K562 (cell line): ENCODE data around the gene NMRK2. TPM values are rescaled to one million over a fixed set of nuclear protein-coding genes. Genes with fewer than 3 reads are reported as not detected.

Experiments
- ESRRB ChIP-seq: fragments of 250-450 bp; sonication (Bioruptor Pico); IDR thresholded peaks from 2 replicates; pipeline ENCODE4 v1.5.0; 2020; ENCODE audit warnings: mild to moderate bottlenecking, moderate library complexity, borderline replicate concordance
- RAD51 ChIP-seq: fragments of 450-650 bp; IDR thresholded peaks from 2 replicates; pipeline ENCODE4 v1.7.1; 2016; ENCODE audit warnings: low read depth, mild to moderate bottlenecking, borderline replicate concordance
- RBM17 ChIP-seq: fragments of 200-400 bp; formaldehyde crosslinking; IDR thresholded peaks from 2 replicates; pipeline ENCODE4 v1.6.1; 2017; ENCODE audit warnings: low read depth, mild to moderate bottlenecking, low read length, borderline replicate concordance
- RERE ChIP-seq: sonication (generic); formaldehyde crosslinking; IDR thresholded peaks from 2 replicates; pipeline ENCODE4 v1.8.0; 2023; ENCODE audit warnings: missing genetic modification reagents, mild to moderate bottlenecking, borderline replicate concordance
- ZBTB33 ChIP-seq: sonication (generic); formaldehyde crosslinking; IDR thresholded peaks from 2 replicates; pipeline ENCODE4 v1.8.1; 2023; ENCODE audit warnings: mild to moderate bottlenecking, missing genetic modification reagents
- ZNF644 ChIP-seq: fragments of 200-800 bp; sonication (Bioruptor generic); IDR thresholded peaks from 2 replicates; pipeline ENCODE4 v1.6.1; 2016; ENCODE audit warnings: low read depth, missing genetic modification characterization, missing compliant biosample characterization
- ZNF695 ChIP-seq: fragments of 450-650 bp; formaldehyde crosslinking; IDR thresholded peaks from 2 replicates; pipeline ENCODE4 v1.4.0; 2020; ENCODE audit warnings: mild to moderate bottlenecking, moderate library complexity
- polyA plus RNA-seq, 8 experiments: library from polyadenylated mRNA; depleted of rRNA in 4 of 8; stranded (reverse) in 5 of 8; unstranded in 3 of 8; fragments of >200 nt; fragmentation: Nextera tagmentation in 2 of 8; fragmentation: Illumina TruSeq in 1 of 8; extraction: Ambion mirVana in 2 of 8; extraction: Trizol in 1 of 8; gene quantifications; 2 replicates each; pipeline versions ENCODE4 v1.2.1 to v1.2.3, GENCODE V29; 2011 to 2014; ENCODE audit warnings: inconsistent platforms in 1 of 8, missing spikeins in 1 of 8
- total RNA-seq, 7 experiments: library from RNA; depleted of rRNA in 6 of 7; stranded (reverse); fragments of >200 nt in 6 of 7; fragmentation: Illumina TruSeq in 2 of 7; extraction: Trizol in 2 of 7; gene quantifications; 2 replicates each; pipeline versions ENCODE4 v1.2.1 to v1.2.3, GENCODE V29; 2011 to 2021; ENCODE audit warnings: low replicate concordance in 1 of 7
- TF ChIP-seq, protein P1 (sequence below): fragments of 200-800 bp; sonication (Bioruptor generic); IDR thresholded peaks from 2 replicates; pipeline ENCODE4 v1.6.1; 2016; ENCODE audit warnings: missing genetic modification characterization, missing compliant biosample characterization

NMRK2 gene
- total and polyA plus RNA-seq, 9 of the 15 experiments (the other 6 are each of a cell fraction or from before 2014, with no cell fraction given): not detected

- TF ChIP-seq, protein P1, sequence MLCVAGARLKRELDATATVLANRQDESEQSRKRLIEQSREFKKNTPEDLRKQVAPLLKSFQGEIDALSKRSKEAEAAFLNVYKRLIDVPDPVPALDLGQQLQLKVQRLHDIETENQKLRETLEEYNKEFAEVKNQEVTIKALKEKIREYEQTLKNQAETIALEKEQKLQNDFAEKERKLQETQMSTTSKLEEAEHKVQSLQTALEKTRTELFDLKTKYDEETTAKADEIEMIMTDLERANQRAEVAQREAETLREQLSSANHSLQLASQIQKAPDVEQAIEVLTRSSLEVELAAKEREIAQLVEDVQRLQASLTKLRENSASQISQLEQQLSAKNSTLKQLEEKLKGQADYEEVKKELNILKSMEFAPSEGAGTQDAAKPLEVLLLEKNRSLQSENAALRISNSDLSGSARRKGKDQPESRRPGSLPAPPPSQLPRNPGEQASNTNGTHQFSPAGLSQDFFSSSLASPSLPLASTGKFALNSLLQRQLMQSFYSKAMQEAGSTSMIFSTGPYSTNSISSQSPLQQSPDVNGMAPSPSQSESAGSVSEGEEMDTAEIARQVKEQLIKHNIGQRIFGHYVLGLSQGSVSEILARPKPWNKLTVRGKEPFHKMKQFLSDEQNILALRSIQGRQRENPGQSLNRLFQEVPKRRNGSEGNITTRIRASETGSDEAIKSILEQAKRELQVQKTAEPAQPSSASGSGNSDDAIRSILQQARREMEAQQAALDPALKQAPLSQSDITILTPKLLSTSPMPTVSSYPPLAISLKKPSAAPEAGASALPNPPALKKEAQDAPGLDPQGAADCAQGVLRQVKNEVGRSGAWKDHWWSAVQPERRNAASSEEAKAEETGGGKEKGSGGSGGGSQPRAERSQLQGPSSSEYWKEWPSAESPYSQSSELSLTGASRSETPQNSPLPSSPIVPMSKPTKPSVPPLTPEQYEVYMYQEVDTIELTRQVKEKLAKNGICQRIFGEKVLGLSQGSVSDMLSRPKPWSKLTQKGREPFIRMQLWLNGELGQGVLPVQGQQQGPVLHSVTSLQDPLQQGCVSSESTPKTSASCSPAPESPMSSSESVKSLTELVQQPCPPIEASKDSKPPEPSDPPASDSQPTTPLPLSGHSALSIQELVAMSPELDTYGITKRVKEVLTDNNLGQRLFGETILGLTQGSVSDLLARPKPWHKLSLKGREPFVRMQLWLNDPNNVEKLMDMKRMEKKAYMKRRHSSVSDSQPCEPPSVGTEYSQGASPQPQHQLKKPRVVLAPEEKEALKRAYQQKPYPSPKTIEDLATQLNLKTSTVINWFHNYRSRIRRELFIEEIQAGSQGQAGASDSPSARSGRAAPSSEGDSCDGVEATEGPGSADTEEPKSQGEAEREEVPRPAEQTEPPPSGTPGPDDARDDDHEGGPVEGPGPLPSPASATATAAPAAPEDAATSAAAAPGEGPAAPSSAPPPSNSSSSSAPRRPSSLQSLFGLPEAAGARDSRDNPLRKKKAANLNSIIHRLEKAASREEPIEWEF: peak; percentile 100
- TF ChIP-seq RBM17 (no peak), ZNF695 (no peak), ESRRB (CRISPR knock-in tag) (no peak), RERE (CRISPR knock-in tag) (no peak), RAD51 (no peak), ZBTB33 (CRISPR knock-in tag) (no peak), ZNF644 (tag) (no peak)
Measured at GRCh38 chr19:3899531-3900294, 33.2 kb upstream of the NMRK2 start (continued).
